ENCODE measurements around the gene TTC23.

The TTC23 gene

GRCh38 chr15:99187936-99188335, 61.4 kb downstream of the TTC23 start:
- no peak for DNase-seq

GRCh38 chr15:99185414-99186130, 63.8 kb downstream of the TTC23 start:
- no peak for DNase-seq

DNA sequence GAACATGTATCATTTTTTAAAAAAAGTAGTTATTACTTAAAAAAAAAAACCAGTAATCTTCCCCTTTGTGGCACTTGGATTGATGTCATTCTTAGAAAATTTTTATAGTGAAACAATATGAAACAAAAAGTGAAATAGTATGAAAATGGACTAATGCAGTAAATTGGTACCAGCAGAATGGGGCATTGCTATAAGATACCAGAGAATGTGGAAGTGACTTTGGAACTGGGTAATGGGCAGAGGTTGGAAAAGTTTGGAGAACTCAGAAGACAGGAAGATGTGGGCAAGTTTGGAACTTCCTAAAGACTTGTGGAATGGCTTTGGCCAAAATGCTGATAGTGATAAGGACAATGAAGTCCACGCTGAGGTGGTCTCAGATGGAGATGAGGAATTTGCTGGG, 66.6 kb downstream of the TTC23 start:
- no peak for DNase-seq

- no peak for DNase-seq
Measured at GRCh38 chr15:99181545-99181971, 67.8 kb downstream of the TTC23 start.

DNA sequence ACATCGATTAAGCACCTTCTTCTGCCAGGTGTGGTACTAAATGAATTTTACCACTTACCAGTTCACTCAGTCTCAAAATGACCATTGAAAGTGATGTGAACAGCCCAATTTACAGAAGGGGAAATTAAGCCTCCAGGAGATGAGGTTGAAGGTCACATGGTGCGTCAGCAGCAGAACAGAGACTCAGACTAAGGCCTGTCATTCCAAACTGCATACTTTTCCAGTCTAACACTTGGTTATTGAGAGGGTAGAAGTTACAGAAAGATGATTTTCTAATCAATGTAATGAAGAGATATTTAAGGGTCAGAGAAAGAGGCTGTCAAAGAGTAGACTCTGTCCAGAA, 68.4 kb downstream of the TTC23 start:
- no peak for DNase-seq

DNA sequence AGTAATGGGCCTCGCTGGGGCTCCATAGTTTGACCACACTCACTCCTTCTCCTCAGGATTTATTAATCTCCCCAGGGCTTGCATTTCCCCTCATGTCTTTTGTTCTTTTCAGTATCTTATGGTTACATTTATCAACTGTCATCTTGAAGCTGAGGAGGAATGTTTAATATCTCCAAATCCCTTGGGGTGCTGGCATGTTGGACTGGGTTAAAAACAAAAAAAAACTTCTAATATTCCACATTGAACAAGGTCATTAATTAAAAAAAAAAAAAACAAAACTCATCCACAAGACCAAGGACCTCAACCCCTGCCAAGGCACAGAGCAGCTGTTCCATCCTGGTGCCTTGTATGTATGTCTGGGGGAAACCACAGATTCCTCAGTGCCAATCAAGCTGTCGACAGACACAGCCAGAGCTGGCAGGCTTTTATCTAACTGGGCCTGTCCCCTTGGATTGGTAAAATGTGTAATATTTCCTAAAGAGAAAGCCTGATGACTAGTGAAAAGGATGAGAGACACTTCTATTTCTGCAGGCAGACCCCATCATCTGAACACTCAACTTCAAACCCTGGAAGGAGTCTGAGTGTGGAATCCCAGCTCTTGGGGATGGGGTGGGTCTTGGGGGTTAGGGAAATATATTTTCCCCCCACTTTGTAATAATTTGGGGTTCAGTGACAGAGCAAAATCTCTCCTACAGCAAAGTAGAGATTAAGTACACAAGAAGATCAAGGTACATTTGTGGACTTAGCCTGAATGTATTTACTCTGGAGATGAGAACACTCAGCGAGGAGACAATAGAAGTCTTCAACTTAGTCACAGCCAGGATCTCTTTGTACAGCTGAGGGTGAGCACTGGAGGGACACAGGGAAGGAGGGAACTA, 69.1 kb downstream of the TTC23 start:
- DNase-seq, result no peak

DNA sequence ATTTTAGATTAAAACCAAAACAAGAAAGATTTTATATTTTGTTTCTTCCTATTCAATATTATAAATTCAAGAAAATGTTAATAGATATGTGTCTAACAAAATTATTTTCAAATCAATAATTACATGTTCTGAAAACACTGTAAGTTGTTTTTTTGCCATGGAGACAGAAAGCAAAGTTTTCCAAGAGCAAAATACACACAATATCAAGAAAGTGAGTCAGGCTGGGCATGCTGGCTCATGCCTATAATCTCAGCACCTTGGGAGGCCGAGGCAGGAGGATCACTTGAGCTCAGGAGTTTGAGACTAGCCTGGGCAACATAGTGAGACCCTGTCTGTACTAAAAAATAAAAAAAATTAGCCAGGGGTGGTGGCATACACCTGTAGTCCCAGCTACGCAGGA, 71.7 kb downstream of the TTC23 start:
- no peak for DNase-seq

DNA sequence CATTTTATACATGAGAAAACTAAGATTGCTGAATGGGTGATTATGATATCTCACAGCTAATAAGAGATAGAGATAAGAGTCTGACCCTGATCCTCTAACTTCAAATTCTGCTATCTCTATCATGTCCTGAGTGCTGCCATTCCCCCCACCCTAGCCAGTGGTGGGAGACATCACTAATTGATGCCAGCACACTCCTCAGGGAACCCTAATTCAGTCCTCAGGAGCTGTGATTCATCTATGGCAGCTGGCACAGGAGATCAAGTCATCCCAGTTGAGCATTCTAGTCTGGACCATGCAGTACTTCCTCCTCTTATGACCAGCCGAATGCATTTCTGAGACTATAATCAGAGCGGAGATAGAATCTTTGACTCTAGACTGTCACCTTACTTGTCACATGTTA, 72.6 kb downstream of the TTC23 start:
- no peak for DNase-seq

DNA sequence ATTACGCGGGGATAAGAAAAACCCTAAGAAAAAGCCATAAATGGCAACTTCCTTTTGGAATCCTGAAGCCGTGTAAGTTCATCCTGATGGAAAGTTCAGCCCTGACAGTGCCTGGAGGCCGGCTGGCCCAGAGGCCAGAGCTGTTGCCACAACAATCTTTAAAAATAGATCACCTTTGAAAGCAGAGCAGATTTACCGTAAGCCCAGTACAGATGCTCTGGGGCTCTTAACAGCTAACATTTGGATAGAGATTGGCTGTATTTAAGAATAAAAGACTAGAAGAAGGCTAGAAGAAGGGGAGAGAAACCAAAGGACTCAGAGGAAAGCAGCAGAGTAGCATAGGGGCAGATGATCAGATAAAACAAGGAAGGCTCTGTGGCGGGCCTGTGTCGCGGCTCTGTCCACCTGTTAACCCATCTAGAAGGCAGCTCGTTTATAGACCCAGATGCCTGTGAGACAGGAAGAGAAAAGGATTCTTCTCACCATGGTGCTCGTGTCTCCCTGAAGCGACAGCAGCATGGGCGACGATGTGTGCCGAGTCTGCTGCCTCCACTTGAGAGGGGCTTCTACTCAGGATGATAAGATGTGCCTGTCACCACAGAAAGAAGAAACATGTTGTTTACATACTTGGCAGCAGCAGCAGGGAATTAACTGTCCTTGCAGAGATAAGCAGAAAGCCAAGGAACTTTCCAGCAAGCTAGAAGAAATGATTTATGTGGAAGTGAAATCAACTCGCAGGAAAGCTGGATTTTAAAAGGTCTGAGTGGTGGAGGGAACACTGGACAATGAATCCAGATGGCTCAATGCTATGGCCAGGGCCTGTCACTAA, 74.6 kb downstream of the TTC23 start:
- no peak for DNase-seq

DNA sequence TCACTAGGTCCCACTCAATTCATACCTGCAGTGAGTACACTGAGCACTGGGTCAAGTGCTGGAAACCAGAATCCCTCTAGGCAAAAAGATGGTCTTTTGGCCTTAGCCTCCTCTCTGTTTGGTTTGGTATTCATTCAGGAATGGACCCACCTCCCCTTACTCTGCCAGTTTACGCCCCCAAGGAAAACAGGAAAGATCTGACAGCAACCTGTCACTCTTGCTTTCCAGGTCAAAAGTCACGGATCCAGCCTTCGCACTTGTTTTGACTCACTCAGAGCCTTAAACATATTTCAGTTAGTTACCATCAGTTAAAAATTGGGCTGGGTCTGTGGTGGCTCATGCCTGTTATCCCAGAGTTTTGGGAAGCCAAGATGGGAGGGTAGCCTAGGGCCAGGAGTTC, 76.4 kb downstream of the TTC23 start:
- no peak for DNase-seq

DNA sequence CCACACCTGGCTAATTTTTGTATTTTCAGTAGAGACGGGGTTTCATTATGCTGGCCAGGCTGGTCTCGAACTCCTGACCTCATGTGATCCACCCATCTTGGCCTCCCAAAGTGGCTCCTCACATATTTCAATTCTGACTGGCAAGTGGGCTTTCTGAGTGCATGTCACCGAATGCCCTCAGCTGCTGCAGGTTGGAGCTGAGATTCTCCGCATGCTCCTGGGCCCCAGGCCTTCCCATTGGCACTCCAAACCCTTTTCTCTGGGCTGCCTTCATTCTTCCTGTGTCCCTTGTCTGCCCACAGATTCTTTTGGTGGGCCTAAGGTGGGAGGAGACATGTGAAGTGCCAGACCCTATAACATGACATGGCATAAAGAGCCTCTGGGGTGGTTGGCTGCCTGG, 77.2 kb downstream of the TTC23 start:
- no peak for DNase-seq

DNA sequence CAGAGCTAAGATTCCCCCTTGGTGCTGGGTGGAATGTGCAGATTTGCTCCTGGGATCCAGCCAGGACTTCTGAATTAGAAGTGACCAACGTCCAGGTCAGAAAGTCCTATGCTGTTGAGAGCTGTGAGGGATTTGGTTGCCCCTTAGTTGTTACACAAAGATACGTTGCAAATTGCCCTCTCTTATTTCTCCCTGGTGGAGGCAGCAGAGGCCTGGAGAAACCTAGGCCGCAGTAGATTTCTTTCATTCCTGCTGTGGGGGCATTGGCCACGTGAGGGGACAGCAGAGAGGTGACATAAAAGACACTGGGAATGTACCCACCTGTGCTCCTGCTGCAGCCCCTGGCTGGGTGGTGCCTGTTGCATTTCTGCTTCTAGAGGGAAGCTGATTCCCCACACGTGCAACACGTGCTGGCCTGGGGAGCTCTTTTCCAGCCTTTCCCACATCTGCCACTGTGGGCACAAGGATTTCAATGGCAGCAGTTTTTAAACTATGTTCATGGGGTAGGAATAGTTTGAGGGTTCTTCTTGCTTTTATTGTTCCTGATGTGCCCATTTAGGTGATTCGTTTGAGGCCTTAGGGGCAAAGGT, 78.8 kb downstream of the TTC23 start:
- no peak for DNase-seq

DNA sequence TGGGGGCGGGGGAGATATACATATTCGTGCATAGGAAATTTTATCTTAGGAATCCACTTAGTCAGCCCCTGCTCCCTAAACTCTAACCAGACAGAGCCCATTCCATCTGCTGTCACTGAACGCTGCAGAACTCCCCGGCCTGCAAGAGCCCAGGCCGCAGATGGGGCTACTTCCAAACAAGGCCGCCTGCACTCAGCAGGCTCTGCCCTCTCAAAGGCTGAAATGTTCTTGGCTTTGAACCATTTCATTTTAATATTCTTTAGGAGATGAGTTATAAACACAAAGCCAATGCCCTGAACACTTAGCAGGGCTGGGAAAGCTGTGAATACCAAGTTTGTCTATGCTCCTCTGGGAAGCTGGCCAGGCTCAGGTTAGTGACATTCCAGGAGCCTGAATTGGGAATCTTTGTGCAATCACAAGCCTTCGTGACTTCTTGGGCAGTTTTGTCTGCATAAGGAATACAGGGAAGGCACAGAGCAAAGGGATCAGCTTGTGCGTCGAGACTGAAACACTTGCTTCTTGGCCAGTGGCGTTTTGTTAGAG, 79.5 kb downstream of the TTC23 start:
- DNase-seq, result no peak

DNA sequence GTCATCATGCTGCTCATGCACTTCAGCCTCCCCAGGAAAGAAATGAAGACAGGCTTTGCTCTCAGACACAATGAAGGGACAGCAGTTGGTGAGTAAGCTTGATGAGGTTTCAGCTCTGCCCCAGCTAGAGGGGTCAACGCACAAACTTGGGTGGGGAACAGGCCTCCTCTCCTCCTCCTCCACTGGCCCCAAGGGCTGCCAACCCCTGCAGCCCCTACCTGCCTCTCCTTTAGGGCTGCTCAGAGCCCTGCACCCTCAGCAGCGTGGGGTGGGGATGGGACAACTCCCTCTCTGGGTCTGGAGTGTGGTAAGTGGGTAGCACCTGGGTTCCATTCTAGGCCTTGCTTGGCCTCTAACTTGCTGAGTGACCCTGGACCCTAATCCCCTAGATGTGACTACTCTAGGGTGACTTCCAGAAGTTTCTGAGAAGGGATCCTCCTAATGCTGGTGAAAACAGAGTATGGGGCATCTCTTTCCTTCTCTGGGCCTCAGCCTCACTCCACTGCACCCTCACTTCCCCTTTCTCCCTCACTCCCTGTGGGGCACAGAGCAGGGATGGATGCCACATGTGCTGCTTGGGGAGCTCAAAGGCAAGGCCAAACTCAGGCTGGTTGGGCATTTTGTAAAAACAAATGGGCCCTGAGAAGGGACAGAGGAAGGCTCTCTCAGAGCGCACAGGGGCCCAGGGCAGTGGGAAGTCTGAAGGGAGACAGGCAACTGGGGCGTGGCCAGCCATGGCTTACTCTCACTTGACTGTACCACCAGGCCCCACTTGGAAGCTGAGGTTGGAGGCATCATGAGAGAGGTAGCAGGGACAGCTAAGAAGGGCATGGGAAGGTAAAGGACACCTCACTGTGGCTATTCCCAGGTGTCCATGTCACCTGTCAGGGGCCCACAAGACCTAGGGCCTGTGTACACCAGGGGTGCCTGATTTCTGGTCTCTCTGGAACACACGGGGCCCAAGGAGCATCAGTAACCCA, 80.5 kb downstream of the TTC23 start:
- no peak for DNase-seq

GRCh38 chr15:99167640-99168039, 81.7 kb downstream of the TTC23 start:
- DNase-seq, result no peak

- peak; percentile 9 for DNase-seq
Measured at GRCh38 chr15:99167201-99167600, 82.2 kb downstream of the TTC23 start.

GRCh38 chr15:99165956-99166689, 83.3 kb downstream of the TTC23 start:
- no peak for DNase-seq

GRCh38 chr15:99165020-99165790, 84.2 kb downstream of the TTC23 start:
- no peak for DNase-seq

DNA sequence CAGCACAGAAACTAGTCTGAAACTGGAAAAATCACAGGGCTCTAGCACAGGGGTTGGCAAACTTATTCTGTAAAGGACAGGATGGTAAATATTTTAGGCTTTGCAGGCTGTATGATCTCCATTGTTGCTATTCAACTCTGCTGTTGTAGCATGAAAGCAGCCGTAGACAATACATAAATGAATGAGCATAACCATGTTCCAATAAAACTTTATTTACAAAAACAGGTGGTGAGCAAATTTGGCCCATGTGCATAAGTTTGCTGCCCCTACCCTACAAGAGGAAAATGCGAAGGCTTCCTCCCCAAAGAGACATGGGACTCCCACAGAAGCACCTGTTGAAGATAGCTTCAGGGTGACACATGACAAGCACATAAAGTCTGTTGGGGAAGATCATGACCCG, 85.3 kb downstream of the TTC23 start:
- DNase-seq, result no peak

All from NCI-H2029 treated with DMSO at 0.1 percent for 48 hours (cell line).